HG02588 (cell line): ENCODE data around the gene C1QC.

Experiments
- ATAC-seq: cut with Tn5 transposase; IDR thresholded peaks from one replicate; pipeline ENCODE4 v1.9.1; 2021; ENCODE audit warnings: mild to moderate bottlenecking, moderate library complexity; ENCODE audit not compliant: unreplicated experiment

C1QC gene

GRCh38 chr1:22618056-22618455 lies 25.4 kb upstream of the C1QC start:
- no peak for ATAC-seq

GRCh38 chr1:22619252-22619651 lies 24.2 kb upstream of the C1QC start:
- no peak for ATAC-seq

GRCh38 chr1:22619798-22620197 lies 23.6 kb upstream of the C1QC start:
- ATAC-seq = no peak

DNA sequence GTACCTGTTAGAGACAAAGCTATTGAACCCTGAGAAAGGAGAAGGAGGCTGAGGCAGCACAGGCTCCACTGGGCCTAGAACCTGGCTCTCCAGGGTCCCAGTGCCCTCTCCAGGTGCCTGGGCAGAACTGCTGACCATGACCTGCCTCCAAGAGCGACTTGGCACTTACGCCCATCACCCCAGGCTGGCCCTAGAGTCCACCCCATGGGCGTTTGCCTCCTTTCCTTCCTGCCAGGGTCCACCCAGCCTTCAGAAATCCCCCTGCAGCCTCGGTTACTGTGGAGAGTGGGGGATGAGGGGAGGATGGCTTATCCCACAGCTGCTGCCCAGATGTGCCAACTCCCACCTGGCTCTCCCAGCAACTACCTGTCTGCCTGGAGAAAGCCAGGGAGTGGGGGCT lies 21.7 kb upstream of the C1QC start:
- ATAC-seq = no peak

GRCh38 chr1:22625262-22625925 lies 18.0 kb upstream of the C1QC start:
- no peak for ATAC-seq

DNA sequence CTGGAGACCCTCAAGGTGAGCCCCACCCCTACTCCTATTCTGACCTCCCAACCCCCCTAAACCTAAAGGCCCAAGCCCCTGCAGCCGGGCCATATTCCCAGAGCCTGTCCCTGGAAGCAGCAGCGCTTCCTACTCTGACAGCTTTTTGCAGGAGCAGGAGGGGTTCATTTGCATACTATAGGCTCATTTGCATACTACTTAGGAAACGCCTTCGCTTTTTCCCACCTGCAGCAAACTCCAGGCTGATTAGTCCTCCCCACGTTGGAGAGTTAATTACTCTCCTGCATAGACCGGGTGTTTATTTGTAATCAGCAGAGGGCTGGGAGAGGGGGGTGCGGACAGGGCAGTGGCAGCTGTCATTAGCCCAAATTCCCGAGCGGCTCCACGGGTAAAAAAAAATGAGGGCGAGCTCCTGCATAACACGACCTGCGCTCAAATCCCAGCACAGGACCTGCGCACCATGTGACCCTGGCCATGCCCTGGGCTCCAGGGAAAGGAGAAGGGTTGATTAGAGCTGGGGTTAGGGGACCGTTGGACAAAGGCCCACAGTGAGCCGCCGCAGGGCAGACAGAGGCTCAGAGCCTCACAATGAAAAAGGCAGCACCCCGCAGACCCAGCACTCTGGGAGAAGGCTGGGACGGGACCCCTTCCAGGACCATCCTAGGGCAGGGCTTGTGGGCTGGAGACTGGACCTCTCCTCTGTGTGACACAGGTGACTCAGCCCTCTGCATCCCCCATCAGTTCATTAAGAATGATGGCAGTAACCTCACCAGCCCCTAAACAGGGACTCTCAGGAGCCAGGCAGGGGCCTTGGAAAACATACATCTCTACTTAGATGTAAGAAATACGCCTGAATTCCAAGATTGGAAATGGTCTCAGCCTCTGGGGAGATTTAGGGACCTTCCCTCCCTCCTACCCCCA lies 16.9 kb upstream of the C1QC start:
- no peak for ATAC-seq

GRCh38 chr1:22627331-22627730 lies 16.1 kb upstream of the C1QC start:
- no peak for ATAC-seq

DNA sequence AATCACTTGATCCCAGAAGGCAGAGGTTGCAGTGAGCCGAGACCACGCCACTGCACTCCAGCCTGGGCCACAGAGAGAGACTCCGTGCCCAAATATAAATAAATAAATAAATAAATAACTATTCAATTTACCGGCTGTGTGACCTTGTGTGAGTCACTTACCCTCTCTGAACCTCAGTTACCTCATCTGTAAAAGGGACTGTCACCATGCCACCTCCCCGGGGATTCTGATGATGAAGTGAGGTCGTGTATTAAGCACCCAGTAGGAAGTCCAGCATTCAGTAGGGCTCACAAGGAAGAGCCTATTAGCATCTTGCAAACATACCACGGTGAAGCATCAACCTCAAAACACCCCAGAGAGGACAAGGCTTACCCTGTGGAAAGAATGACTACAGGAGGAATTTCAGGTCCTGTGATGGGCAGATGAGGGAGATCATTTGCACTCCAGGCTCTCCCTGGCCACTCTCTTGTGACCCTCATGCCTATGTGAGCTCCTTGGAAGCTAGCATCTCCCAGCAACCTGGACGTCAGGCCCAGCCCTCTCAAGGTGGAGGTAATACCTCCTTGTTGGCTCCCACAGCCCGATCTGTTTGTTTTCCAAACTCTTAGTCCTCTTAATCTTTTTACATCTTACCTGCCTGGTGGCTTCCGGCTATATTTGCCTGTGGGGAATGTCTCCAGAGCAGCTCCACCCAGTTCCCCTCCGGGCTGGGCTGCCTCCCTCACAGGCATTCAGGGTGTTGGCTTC lies 14.6 kb upstream of the C1QC start:
- no peak for ATAC-seq

DNA sequence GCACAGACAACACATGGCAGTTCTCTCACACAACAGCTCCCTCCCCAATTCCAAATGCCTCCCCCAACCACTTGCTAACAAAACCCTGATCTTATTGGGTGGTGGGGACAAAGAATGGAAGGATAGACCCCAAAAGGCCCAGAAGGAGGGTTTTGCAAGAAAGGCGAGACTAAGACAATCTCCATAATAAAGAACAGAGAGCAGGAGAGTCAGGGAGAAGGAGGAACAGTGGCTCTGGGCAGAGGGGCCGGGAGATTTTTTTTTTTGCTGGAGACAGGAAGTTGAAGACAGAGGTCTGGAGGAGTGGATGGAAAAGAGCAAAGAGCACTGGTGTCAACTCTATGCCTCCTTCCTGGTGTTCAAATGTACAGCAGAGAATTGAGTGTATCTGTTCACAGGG lies 13.5 kb upstream of the C1QC start:
- ATAC-seq = no peak

- ATAC-seq = no peak
Observed at GRCh38 chr1:22633697-22634463, 9.6 kb upstream of the C1QC start.

GRCh38 chr1:22635436-22635835 lies 8.0 kb upstream of the C1QC start:
- no peak for ATAC-seq

DNA sequence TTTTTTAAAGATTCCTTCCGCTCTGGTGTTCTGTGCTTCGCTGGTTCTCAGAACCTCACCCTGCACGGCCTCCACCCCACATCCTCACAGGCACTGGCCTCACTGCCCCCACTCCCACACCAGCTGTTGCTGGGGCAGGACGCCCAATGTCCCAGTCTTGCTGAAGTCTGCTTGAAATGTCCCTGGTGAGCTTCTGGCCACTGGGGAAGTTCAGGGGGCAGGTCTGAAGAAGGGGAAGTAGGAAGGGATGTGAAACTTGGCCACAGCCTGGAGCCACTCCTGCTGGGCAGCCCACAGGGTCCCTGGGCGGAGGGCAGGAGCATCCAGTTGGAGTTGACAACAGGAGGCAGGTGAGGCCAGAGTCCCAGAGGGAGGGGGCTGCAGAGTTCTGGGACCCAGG lies 7.1 kb upstream of the C1QC start, which contains the start of gene C1QA:
Gene C1QA (plus strand): TSS at position 276 of the 400 bp plus-strand sequence. CDS start 989 bp downstream, outside the sequence.
- ATAC-seq = no peak

DNA sequence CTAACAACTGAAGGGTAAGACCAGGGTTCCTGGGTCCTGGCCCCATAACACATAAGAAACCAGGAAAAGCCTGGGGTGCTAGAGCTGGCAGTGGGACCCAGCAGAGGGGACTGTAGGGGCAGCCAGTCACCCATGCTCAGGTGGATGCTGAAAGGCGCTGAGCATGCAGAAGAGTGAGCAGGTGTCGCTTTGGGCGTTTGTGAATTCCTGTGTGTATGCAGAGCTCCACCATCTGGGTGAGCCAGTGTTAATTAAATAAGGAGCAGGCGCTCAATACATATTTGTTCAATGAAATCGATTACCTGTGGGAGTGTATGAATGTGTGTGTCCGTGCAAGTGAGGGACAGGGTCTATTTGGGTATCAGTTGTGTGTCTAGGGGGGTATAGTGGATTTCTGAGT lies 6.5 kb upstream of the C1QC start:
- no peak for ATAC-seq

GRCh38 chr1:22637907-22638445 lies 5.5 kb upstream of the C1QC start:
- ATAC-seq = no peak

- ATAC-seq = no peak
Observed at GRCh38 chr1:22638476-22639234, 4.8 kb upstream of the C1QC start.

DNA sequence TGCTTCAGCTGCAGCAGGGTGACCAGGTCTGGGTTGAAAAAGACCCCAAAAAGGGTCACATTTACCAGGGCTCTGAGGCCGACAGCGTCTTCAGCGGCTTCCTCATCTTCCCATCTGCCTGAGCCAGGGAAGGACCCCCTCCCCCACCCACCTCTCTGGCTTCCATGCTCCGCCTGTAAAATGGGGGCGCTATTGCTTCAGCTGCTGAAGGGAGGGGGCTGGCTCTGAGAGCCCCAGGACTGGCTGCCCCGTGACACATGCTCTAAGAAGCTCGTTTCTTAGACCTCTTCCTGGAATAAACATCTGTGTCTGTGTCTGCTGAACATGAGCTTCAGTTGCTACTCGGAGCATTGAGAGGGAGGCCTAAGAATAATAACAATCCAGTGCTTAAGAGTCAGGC lies 4.1 kb upstream of the C1QC start:
- no peak for ATAC-seq

- no peak for ATAC-seq
Observed at GRCh38 chr1:22641247-22641646, 2.2 kb upstream of the C1QC start.

DNA sequence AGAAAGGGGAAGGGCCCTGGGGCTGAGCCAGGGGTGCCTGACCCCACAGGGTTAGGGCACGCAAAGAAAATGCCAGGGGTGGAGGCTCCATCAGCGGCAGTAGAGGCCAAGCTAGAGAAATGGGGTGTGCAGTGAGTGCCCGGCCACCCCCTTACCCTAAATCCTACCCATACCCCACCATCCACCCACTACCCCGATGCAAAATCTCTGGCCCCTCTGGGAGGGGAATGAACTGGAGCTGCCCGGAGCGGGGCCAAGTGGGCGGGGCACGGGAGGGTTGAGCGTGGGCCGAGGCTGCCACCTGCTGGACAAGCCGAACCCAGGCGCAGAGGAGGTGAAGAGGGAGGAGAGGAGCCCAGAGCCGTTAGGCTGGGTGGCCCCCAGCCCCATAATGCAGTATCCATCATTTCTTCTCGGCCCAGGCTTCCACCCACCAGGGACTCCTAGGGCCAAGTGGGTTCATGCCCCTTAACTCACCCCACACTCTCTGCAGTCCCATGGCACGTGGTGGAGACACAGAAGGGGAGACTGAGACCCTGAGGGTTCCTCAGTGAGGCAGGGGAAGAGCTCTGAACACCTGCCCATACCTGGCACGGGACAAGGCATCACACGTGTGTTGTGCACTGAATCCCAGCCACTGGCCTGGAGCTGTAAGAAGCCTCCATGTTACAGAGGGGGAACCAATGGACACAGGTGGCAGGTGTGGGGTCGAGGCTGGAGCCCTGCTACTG lies 1.4 kb upstream of the C1QC start:
- no peak for ATAC-seq

DNA sequence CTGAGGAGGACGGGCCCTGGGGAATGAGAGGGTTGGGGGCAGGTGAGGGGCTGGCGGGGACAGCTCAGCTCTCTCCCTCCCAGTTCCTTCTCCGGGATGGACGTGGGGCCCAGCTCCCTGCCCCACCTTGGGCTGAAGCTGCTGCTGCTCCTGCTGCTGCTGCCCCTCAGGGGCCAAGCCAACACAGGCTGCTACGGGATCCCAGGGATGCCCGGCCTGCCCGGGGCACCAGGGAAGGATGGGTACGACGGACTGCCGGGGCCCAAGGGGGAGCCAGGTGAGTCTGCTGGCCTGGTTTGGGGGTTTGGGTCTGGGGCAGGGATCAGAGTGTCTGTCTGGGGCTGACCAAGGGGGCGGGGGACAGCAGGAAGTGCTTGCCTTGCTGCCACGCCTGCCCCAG lies 495 bp downstream of the C1QC start:
- no peak for ATAC-seq
